GM12891 (cell line): ENCODE measurements around the gene IQGAP2.

Experiments used
- POLR2A ChIP-seq: IDR thresholded peaks from 2 replicates; pipeline ENCODE4 v1.6.1; 2011; ENCODE audit warnings: low read depth, low read length, control low read depth
- POLR2AphosphoS5 ChIP-seq: IDR thresholded peaks from 2 replicates; pipeline ENCODE4 v1.6.1; 2011; ENCODE audit warnings: low read depth, low read length, control low read depth
- POU2F2 ChIP-seq: IDR thresholded peaks from 2 replicates; pipeline ENCODE4 v1.6.1; 2011; ENCODE audit warnings: low read depth, mild to moderate bottlenecking, control low read depth, low read length, moderate library complexity

DNA sequence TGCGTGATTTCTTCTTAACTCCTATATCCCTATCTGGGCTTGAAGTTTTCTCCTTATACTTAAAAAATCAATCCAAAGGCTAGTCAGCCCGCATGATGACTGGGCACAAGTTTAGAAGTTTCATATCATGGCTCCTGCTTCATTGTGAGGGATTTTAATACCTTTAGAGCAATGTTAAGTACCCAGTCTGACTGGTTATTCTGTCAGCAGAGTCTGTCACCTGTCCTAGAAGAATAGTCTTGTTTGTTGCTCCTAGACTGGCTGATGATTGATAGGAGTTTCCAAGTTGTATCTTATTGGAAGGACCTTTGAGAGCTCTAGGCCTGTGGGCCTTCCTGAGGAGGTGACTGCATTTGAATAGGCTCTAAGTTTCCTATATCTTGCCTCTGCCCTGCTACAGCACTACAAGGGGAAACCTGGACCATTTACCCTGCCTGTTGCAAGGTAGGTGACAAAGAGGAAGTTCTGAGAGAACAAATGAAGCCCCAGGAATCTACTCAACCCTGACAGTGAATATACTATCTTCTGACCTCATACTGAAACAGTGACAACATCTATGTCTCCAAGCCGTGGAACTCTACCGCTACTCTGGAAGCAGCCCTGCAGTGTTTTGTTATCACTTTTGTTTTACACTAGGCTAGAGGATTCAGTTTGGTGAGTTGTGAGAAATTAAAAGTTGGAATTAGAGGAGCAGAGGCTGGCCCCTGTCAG is 153.6 kb downstream of the IQGAP2 start:
- TF ChIP-seq POU2F2: no peak
- TF ChIP-seq POLR2A: no peak
- TF ChIP-seq POLR2AphosphoS5: no peak
